ENCODE results near the gene CPA1.

DNA sequence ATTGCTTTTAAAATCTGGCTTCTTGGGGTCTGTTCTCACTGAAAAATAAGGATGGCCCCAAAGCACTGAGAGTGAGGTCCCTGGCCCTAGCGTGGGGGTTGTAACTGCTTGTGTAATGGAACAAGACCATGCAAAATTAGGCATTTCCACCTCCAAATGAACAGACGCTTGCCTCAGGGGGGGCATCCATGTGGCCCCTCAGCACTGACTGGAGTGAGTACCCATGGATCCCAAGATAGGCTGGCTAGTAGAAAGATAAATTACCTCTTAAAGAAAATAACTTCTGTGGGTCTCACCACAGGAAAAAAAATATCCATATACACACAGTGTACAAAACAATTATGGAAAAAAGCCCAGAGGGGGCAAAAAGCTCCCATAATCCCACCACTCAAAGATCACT is 15.2 kb upstream of the CPA1 start:
- TF ChIP-seq, protein P1, sequence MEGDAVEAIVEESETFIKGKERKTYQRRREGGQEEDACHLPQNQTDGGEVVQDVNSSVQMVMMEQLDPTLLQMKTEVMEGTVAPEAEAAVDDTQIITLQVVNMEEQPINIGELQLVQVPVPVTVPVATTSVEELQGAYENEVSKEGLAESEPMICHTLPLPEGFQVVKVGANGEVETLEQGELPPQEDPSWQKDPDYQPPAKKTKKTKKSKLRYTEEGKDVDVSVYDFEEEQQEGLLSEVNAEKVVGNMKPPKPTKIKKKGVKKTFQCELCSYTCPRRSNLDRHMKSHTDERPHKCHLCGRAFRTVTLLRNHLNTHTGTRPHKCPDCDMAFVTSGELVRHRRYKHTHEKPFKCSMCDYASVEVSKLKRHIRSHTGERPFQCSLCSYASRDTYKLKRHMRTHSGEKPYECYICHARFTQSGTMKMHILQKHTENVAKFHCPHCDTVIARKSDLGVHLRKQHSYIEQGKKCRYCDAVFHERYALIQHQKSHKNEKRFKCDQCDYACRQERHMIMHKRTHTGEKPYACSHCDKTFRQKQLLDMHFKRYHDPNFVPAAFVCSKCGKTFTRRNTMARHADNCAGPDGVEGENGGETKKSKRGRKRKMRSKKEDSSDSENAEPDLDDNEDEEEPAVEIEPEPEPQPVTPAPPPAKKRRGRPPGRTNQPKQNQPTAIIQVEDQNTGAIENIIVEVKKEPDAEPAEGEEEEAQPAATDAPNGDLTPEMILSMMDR (conservative IDR thresholded peaks at IDR 0.05) = no peak
- TF ChIP-seq EZH2 (IDR thresholded peaks at IDR 0.05; ENCODE audit: low read depth) = no peak

Measured in PC-9 (cell line).